LNCAP (cell line): ENCODE results near the gene SNX7.

ENCODE experiments used
- TF ChIP-seq, protein P1 (sequence below): fragments of 450-650 bp; IDR thresholded peaks from 2 replicates; pipeline ENCODE4 v1.5.1; 2017; ENCODE audit warnings: mild to moderate bottlenecking

The SNX7 gene

DNA sequence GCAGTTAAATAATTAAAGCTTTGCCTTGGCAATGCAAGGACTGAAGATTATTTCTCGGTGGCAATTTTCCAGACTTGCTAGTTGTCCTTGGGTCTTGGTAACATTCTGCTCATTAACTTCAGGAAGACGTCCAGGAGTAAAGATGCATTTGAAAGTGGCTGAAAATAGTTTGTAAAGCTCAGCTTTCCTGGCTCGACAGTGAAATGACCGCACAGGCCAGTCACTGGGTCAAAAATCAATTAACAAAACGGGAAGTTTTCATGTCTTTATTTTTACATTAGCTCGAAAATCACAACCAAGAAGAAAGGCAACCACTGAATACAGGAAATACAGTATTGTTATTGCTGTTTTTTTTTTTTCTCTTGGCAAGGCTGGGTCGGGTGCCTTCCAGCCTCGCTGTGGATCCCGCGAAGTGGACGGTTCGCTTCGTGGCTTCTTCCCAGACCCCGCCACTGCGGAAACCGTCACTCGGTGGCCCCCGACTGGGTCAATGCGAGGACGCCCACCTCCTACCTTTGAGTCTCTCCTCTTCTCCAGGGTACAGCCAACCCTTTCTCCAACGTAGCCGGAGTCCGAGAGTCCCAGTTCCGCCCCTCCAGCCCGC is 479 bp upstream of the SNX7 start:
- TF ChIP-seq, protein P1, sequence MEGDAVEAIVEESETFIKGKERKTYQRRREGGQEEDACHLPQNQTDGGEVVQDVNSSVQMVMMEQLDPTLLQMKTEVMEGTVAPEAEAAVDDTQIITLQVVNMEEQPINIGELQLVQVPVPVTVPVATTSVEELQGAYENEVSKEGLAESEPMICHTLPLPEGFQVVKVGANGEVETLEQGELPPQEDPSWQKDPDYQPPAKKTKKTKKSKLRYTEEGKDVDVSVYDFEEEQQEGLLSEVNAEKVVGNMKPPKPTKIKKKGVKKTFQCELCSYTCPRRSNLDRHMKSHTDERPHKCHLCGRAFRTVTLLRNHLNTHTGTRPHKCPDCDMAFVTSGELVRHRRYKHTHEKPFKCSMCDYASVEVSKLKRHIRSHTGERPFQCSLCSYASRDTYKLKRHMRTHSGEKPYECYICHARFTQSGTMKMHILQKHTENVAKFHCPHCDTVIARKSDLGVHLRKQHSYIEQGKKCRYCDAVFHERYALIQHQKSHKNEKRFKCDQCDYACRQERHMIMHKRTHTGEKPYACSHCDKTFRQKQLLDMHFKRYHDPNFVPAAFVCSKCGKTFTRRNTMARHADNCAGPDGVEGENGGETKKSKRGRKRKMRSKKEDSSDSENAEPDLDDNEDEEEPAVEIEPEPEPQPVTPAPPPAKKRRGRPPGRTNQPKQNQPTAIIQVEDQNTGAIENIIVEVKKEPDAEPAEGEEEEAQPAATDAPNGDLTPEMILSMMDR, result no peak

DNA sequence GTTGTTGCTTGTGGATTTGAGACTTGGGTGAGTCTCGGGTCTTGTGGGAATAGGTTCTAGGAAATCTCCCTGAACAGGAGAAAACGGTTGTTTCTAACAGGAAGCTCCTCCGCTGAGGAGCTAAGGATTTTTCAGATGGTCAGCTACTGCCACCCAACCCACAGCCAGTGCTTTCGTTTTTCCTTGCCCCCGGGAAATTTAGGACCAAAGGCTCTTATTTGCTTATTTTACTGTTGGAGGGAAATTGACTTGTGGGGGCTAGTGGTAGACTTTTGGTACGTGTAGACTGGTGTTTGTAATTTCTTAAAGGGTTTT is 792 bp downstream of the SNX7 start:
- TF ChIP-seq, protein P1, result no peak

DNA sequence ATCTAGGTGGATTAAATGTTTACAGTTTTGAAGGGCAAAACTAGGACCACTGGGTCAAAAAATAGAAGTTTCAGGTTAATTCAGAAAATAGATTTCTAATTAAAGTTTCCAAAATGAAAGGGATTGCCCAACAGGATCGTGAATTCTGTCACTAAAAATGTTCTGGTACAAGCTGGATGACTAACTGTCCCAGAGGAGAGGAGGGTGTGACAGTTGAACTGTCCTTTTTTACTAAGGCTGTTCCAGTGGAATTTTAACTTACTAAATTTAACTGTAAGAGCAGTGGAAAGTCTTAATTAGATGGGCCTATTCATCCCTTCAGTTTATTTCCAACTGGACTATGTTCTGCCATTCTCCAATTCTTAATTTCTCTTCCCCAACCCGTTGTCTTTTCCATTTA is 7.2 kb downstream of the SNX7 start:
- TF ChIP-seq, protein P1, result no peak

DNA sequence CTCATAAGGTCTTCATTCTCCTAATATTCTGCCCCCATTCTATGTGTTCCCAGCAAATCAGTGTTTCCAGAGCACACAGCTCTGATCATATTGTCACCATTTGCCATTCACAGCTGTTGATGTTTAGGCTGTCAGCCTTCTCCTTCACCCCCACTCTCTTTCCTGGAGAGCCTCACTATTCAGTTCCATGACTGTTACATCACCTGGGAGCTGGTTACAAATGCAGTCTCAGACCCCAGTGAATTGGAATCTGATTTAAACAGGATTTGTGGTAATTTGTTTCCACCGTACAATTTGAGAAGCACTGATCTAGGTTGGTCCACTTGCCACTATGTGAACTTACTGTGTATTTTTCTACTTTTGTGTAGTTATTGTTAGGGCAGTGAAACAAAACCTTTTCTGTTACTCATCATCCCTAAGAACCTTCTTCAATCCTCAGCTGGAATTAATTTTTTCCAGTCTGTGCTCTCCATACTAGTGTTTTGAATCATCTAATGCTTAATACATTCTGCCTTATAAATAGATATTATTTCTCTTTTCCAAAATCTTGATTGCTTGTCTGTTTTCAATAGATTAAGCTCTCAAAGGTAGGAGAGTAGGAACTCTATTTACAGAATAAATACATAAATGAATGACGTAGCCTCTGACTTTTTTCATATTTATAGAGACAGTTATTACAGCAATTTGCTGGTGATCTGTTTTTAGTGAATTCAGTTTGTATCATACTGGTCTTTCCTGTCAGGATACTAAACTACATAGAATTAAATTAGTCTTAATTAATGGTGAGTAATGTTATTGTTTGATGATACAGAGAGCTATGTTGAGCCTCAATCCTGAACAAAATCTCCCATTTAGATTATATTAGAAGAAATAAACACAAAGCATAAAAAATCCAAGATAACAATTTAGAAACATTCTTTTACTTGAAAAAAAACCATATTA is 8.1 kb downstream of the SNX7 start:
- TF ChIP-seq, protein P1, result no peak

DNA sequence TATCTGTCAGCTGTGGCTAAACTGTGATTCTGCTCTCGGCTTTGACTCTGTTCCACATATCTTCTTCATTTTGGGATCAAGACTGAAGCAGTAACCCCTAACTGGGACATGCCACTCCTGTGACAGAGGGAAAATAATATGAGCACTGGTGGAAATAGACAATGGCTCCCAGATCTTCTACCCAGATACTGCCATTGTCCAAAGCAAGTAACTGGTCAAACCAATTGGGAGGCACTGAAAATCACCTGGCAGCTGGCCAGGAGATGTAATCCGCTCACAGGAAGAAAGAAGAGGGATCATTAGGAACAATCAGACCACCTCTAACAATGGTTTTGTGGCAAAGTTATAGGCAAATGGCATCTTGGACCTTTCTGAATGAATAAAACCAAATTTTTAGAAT is 10.7 kb downstream of the SNX7 start:
- TF ChIP-seq, protein P1, result no peak

DNA sequence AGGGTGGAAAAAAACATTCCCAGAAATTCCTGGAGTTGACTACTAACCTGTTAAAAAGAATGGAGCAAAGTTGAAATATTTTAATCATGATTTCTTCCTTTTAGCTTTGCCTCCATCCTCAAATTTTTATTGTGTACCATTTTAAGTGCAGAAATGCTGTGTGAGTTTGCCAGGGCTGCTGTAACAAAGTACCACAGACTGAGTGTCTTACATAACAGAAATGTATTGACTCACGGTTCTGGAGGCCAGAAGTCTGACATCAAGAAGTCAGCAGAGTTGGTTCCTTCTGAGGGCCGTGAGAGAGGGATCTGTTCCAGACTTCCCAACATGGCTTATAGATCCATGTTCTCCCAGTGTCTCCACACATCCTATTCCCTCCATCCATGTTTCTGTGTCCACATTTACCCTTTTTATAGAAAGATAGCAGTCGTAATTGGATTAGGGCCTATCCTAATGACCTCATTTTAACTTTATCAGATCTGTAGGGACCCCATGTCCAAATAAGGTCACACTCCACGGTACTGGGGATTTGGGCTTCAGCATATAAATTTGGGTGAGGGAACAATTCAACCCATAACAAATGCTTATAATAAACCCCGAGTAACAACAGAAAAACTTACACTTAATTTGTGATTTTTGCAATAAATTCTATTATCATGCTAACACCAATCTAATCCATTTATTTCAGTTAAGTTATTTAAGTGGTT is 12.7 kb downstream of the SNX7 start:
- TF ChIP-seq, protein P1, result no peak

DNA sequence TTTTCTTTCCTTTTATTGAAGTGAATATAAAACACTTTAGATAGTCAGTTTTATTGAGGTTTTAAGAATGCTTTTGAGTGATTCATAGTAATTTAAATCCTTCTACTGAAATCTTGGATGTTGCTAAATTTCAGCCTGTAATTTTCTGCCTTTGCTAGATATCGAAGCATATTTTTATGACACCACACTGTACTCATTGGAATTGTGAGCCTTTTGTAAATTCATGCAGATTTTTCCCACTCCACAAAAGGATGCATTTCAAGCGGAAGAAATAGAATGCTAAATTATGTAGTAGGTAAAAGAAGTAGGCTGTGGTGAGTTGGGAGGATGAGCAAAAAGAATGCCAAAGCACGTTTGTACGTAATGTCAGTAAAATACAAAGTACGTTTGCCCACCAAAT is 13.8 kb downstream of the SNX7 start:
- TF ChIP-seq, protein P1, result no peak
